Suppressor macrophage (primary cell): ENCODE measurements around the gene APBB1.

Experiments
- DNase-seq, 4 experiments: peaks; one replicate each; pipeline ENCODE4 v3.0.0-alpha.2; 2020 to 2022

Gene APBB1

GRCh38 chr11:6391537-6392134, 27.3 kb downstream of the APBB1 start:
- DNase-seq = no peak

GRCh38 chr11:6390718-6391469, 28.0 kb downstream of the APBB1 start:
- peak in 3 of 4 experiments; percentile 45 to 52 (median 46) for DNase-seq

- peak; percentile 97 to 98 (median 98) for DNase-seq
Measured at GRCh38 chr11:6389905-6390717, 28.8 kb downstream of the APBB1 start, which contains the start of gene SMPD1. Gene SMPD1, plus strand, starts transcription at chr11:6390474. Its CDS starts 125 bp downstream, at chr11:6390599.

DNA sequence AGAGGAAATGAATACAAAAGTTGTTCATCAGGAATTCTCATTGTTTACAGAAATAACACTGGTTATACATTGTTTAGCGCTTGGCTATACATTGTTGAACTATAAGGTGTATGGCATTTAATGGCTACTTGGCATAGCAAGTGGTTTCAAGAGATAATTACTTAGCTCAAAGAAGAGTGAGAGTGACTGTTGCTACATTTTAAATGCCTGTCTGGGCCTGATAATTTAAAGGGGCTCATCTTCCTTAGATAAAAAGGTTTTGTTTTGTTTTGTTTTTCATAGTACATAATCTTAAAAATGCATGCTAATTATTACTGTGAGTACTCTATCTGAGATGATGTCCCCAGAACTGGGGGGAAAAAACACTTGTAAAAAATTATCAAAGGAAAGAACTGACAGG, 30.1 kb downstream of the APBB1 start:
- DNase-seq = no peak

GRCh38 chr11:6387811-6388599, 30.9 kb downstream of the APBB1 start:
- no peak for DNase-seq

DNA sequence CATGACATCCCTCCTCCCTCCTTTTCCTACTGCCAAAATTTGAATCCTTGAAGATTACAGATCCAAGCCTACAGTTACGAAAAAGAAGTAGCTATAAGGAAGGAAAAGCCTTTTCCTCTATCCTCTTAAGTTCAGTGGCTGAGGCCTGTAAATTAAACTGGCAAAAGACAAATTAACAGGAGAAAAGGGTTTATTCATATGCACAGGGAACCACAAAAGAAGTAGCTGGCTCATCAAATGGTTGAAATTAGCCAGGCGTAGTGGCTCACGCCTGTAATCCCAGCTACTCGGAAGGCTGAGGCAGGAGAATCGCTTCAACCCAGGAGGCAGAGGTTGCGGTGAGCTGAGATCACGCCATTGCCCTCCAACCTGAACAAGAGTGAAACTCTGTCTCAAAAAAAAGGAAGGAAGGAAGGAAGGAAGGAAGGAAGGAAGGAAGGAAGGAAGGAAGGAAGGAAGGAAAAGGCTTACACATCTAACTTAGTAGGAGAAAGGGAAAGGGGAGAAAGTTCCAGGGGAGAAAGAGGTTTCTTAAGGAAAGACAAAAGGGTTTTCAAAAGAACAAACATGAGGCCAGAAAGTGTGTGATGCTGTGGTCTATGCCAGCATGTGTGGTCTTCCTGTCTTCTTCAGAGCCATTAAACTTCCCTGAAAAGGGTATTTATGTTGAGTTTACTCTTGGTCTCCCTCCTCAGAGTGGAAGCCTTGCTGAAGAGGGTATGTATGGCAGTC, 33.7 kb downstream of the APBB1 start:
- no peak for DNase-seq

GRCh38 chr11:6378640-6378989, 40.3 kb downstream of the APBB1 start:
- no peak for DNase-seq

DNA sequence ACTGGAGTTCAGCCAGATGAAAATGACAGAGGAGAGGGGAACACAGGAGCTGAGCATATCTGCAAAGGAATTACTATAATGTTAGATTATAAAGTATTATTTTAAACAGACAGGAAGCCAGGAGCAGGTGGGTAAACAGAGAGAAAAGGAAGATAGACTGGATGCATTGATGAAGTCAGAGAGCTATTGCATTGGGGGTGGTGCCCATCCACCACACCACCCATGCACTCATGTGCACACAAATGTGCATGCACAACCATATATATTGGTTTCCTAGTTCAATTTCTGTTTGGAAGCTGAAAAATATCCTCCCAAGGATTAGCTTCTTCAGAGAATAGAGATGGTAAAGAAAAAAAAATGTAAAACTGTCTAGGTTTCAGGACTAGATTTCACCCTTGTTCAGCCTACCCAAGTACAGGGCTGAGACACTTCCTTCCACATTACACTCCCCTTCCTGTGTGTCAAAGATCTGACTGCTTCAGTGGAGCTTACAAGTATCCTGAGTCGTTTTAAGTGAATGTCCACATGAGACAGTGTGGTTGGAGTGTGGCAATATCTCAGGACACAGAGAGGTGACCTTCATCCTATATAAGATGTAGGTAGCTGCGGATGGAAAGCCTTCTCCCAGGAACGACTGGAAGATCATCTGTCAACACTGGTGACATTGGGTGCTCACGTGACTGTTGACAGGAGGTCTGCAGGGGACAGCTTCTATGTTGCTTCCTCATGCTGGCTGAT, 40.8 kb downstream of the APBB1 start:
- peak; percentile 67 to 86 (median 72) for DNase-seq

DNA sequence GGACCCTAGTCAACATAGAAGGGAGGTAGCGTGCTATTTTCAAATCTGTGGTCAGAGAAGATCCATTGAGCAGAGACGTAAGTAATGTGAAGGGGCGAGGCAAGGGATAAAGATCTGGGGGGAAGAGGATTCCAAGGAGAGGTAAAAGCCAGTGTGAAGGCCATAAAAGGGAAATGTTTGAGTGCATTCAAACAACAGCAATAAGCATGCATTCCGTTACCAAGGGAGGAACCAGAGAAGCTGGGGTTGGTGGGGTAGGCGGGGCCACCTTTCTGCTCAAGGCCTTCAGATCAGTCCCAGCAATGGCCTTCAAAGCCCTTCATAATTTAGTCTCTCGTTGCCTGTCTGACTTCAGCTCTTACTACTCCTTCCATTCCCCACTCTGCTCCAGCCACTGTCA, 47.1 kb downstream of the APBB1 start:
- DNase-seq = no peak

DNA sequence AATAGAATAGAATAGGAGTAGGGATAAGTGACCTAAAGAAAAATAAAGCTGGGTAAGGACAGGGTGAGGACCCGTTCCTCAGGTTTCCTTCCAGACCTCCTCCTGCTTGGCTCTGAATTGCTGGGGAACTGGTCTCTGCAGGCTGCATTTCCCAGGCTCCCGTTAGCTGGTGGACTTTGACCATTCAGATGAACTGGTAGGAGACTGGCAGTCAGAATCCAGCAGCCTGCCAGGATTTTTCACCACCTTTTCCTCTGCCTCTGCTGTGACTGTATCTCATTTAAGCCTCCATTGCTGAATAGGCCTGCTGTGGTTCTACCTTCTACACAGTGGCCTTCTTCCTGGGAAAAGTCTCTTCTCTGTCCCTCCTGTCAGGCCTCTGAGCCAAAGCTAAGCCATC, 53.2 kb downstream of the APBB1 start:
- DNase-seq = no peak

DNA sequence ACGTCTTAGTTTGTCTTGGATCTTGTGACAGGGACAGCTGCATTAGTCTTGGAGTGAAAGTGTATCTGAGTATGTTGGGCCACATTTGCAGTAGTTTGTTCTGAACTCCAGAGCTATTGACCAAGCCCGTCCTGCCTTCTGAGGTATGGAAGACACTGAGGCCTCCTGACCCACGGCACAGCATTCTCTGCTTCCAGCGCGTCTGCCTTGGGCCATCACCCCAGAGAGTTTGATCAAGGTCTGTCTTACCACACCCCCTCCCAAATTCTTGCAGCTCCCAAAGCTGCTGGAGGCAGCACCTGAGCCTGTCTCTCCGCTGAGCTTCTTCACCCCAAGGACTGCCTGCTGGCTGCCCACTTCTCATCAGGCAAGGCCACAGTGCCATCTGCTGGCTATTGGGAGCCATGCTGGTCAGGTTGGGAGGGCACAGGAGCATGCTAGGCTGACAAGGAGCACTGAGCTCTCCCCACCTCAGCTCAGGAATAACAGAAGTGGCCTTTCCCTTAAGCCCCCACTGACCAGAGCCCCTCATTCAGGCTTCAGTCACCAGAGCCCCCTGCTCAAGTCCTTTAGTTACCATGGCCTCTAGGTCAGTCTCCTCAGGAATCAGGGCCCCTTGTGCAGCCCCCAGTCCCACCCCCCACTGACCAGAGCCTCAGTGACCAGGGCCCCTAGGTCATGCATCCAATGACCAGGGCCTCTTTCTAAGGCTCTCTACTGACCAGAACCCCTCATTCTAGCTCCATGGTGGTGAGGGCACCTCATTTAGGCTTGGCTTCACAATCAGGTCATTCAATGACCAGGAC, 55.8 kb downstream of the APBB1 start:
- peak; percentile 81 to 88 (median 85) for DNase-seq

DNA sequence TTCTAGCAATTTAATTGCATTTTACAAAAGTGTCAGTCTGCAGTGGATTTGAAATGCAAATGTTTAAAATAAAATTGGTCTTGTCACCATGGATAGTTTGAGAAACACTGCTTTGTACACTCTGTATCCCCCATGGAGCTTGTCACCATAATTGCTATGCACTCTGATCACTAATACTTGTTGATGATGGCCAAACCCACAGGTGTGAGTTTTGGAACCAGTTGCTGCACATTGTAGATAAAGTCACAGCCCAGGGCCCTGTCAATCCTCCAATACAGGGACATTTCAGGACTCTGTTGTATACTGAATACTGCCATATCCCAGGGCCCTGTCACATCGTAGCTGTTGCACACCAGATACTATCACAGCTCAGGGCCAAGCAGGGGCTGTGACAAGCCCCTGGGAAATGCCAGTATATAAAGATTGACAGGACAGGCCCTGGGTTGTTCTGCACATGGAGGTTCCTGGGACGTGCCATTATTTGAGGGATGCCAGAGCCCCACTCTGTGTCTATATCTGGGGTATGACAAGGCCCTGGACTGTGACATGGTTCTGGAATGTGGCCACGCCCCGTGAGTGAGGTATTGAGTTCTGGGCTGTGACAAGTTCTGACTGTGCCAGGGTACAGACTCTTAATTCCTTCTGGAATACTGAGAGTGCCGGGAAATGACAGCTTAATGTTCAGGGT, 56.6 kb downstream of the APBB1 start:
- DNase-seq = no peak

GRCh38 chr11:6360183-6360582, 58.7 kb downstream of the APBB1 start:
- DNase-seq = no peak

DNA sequence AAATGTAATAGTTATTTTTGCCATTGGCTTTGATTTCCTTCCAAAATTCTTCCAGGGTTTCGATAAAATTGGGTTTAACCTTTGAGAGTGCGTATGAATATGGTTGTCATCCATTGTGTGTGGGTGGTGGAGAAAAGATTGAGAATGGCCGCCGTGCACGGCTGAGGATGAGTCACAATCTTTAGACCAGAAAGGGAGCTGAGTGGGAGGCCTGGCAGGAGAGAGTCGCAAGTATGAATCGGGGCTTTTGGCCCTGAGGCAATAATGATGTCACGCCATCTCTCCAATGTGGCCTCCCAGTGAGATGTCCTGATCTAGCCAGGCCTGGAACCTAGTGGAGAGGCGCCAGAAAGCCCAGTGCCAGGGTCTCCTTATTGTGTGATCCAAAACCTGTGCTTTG, 61.7 kb downstream of the APBB1 start:
- DNase-seq = peak; percentile 76 to 94 (median 86)

DNA sequence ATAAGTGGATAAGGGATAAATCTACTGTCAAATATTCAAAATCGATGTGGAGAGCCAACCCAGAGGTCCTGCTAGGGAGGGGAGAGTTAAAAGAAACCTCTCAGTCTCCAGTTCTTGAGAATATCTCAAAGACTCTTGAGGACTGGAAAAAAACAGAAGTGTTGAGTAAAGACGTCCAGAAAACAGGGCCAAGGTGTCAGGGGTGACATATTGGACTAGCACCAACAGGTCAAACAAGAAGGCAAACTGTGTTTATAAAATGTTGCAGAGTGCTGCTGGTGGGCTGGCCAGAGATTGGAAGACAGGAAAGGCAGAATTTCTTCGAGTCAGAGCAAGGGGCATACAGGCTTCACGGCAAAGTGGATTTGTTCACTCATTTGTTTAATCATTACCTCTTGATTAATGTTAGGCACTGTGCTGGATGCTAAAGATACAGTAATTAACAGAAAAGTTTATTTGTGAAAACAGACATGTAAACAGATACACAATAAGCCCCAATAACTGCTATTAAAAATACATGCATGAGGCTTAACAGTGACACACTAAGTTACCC, 62.3 kb downstream of the APBB1 start:
- DNase-seq = no peak

GRCh38 chr11:6354651-6355485, 64.0 kb downstream of the APBB1 start:
- DNase-seq = no peak

DNA sequence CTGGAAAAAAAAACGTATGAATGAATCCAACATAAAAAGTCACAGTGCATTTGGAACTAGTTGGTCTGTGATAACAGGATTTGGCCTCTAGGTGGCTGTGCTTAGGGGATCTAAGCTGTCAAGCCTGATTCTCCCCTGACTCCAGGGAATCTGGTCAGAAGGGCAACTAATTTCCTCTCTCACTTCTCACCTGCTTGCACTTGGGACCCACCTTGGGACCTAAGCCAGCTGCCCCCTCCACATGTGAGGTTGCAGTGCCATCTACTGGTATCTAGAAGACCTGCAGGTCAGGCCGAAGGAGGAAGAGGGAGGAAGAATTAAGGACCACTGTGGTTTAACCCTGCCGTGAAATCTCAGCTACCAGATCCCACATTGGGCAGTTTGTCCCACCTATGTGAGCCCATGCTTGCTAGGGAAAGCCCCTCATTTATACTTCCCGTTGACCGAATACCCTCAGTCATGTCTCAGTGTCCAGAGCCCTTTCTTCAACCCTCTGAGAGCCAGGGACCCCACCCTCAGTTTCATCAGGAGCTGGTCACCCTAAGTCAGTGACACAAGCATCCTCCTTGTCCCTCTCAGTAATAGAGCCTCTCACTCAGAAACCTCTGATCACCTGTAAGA, 65.4 kb downstream of the APBB1 start:
- DNase-seq = peak; percentile 54 to 73 (median 62)
